ENCODE results near the gene WDR87. TPM values are rescaled to one million over a fixed set of nuclear protein-coding genes. Genes with fewer than 3 reads are reported as not detected.

Gene WDR87
- total and polyA plus RNA-seq, 4 donors, result not detected

- no peaks in the 10 kb centered on the region for H3K36me3 ChIP-seq (ENCODE audit: control insufficient read depth in 4 of 4, insufficient read depth in 3 of 4, low read depth in 1 of 4, low read length in 3 of 4)
- no peak overlapping the region for H3K9ac ChIP-seq (ENCODE audit: low read depth in 1 of 2, low read length in 2 of 2)
- H3K9me3 ChIP-seq (ENCODE audit: control insufficient read depth in 4 of 4, low read length in 3 of 4), result peaks cover 0 to 13% (median 5%) of the 10 kb centered on the region in 4 donors
- no peak for TF ChIP-seq REST (IDR thresholded peaks at IDR 0.05)
- DNase-seq (ENCODE audit: low spot score), result no peak
- WGBS, result 83% methylated on average over 1 of the region's 1 CpG
- H3K4me3 ChIP-seq (ENCODE audit: low read depth in 1 of 3, low read length in 3 of 3), result no peak overlapping the region
- no peak overlapping the region for H3K27ac ChIP-seq (ENCODE audit: low read depth in 1 of 2, low read length in 2 of 2)
- peaks cover 0 to 9% (median 0%) of the 10 kb centered on the region in 4 donors for H3K27me3 ChIP-seq (ENCODE audit: control insufficient read depth in 4 of 4, insufficient read depth in 4 of 4, low read length in 3 of 4)
- H3K4me1 ChIP-seq (ENCODE audit: control insufficient read depth in 4 of 4, insufficient read depth in 4 of 4, low read length in 3 of 4), result no peaks in the 10 kb centered on the region
Observed at GRCh38 chr19:37885392-37885791, 21.0 kb downstream of the WDR87 start.

DNA sequence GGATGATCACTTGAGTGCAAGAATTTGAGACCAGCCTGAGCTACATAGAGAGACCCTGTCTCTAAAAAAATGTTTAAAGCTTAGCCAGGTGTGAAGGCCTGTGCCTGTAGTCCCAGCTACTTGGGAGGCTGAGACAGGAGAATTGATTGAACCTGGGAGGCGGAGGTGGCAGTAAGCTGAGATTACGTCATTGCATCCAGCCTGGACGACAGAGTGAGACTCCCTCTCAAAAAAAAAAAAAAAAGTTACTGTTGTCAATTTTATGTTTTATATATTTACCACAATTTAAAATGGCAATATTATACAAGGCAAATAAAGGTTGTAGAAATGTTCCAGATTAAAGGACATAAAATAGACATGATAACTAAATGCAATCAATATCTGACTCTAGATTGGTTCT lies 29.2 kb downstream of the WDR87 start:
- Histone ChIP-seq H3K9me3 (ENCODE audit: control insufficient read depth in 4 of 4, low read length in 3 of 4) (peaks cover 0 to 2% (median 0%) of the 10 kb centered on the region in 4 donors), H3K4me1 (ENCODE audit: control insufficient read depth in 4 of 4, insufficient read depth in 4 of 4, low read length in 3 of 4) (no peaks in the 10 kb centered on the region), H3K27me3 (ENCODE audit: control insufficient read depth in 4 of 4, insufficient read depth in 4 of 4, low read length in 3 of 4) (no peaks in the 10 kb centered on the region), H3K36me3 (ENCODE audit: control insufficient read depth in 4 of 4, insufficient read depth in 3 of 4, low read depth in 1 of 4, low read length in 3 of 4) (no peaks in the 10 kb centered on the region), H3K27ac (ENCODE audit: low read depth in 1 of 2, low read length in 2 of 2) (no peak overlapping the region), H3K4me3 (ENCODE audit: low read depth in 1 of 3, low read length in 3 of 3) (no peak overlapping the region), H3K9ac (ENCODE audit: low read depth in 1 of 2, low read length in 2 of 2) (no peak overlapping the region)
- DNase-seq (ENCODE audit: low spot score), result no peak
- TF ChIP-seq RAD21 (IDR thresholded peaks at IDR 0.05) (no peak), RXRA (IDR thresholded peaks at IDR 0.05) (no peak), MAX (IDR thresholded peaks at IDR 0.05) (no peak), FOXA1 (IDR thresholded peaks at IDR 0.05) (no peak), YY1 (IDR thresholded peaks at IDR 0.05) (no peak), EGR1 (IDR thresholded peaks at IDR 0.05; ENCODE audit: low read depth in 2 of 2) (no peak), GABPA (IDR thresholded peaks at IDR 0.05 in 1 of 2, conservative IDR thresholded peaks at IDR 0.05 in 1 of 2) (no peak), REST (IDR thresholded peaks at IDR 0.05) (no peak), ATF3 (IDR thresholded peaks at IDR 0.05) (no peak), TAF1 (conservative IDR thresholded peaks at IDR 0.05) (no peak), HNF4A (conservative IDR thresholded peaks at IDR 0.05) (no peak), JUND (IDR thresholded peaks at IDR 0.05) (no peak)
- 78% methylated on average over 3 of the region's 3 CpGs for WGBS
